Mononuclear cell (primary cell): ENCODE data around the gene CDH5. TPM values are rescaled to one million over a fixed set of nuclear protein-coding genes. Genes with fewer than 3 reads are reported as not detected.

Experiments
- H3K27me3 ChIP-seq: 2 replicates; pipeline ENCODE4 v1.6.0; 2011; ENCODE audit warnings: low read length, control low read depth; ENCODE audit not compliant: insufficient read depth
- H3K4me1 ChIP-seq: 2 replicates; pipeline ENCODE4 v1.5.1; 2011; ENCODE audit warnings: mild to moderate bottlenecking, low read length, control low read depth; ENCODE audit not compliant: insufficient read depth
- H3K4me3 ChIP-seq: 2 replicates; pipeline ENCODE4 v1.5.1; 2011; ENCODE audit warnings: mild to moderate bottlenecking, low read length, moderate library complexity
- H3K9me3 ChIP-seq: 2 replicates; pipeline ENCODE4 v1.5.1; 2011; ENCODE audit warnings: low read depth, mild to moderate bottlenecking, control low read depth, low read length
- total RNA-seq: library from RNA; depleted of rRNA; stranded (reverse); fragments of >200 nt; gene quantifications from one replicate; pipeline ENCODE4 v1.2.3, GENCODE V29; 2012

CDH5 gene
- total RNA-seq, 1 donor, result 0.42 TPM

DNA sequence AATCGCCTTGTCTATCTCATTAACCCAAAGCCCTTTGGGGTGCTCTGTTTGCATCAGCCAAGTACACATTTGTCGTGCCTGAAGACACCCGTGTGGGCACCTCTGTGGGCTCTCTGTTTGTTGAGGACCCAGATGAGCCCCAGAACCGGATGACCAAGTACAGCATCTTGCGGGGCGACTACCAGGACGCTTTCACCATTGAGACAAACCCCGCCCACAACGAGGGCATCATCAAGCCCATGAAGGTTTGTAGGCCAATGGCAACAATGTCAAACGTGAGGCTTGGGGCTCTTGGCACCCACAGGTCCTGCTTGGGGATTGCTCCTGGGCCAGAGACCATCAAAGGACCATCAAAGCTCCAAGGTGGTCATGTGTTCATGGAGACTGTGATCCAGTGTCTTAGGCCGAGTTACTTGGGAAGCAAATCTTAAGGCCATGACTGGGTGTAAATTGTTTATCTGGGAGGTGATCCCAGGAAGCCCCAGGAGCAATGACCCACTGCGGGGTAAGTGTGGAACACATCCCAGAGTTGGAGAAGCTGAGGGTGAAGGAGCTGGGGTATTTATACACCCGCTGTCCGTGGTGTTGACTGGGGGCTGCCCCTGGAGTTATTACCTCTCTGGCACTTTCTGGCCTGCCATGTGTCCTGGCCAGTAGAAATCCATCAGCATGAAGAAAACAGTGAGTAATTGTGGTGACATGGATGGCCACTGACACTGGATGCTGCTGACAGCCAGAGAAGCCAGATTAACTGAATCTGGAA is 24.0 kb downstream of the CDH5 start:
- H3K9me3 ChIP-seq, result no peaks in the 10 kb centered on the region
- no peaks in the 10 kb centered on the region for H3K27me3 ChIP-seq
- H3K4me1 ChIP-seq, result no peaks in the 10 kb centered on the region
- no peak overlapping the region for H3K4me3 ChIP-seq

DNA sequence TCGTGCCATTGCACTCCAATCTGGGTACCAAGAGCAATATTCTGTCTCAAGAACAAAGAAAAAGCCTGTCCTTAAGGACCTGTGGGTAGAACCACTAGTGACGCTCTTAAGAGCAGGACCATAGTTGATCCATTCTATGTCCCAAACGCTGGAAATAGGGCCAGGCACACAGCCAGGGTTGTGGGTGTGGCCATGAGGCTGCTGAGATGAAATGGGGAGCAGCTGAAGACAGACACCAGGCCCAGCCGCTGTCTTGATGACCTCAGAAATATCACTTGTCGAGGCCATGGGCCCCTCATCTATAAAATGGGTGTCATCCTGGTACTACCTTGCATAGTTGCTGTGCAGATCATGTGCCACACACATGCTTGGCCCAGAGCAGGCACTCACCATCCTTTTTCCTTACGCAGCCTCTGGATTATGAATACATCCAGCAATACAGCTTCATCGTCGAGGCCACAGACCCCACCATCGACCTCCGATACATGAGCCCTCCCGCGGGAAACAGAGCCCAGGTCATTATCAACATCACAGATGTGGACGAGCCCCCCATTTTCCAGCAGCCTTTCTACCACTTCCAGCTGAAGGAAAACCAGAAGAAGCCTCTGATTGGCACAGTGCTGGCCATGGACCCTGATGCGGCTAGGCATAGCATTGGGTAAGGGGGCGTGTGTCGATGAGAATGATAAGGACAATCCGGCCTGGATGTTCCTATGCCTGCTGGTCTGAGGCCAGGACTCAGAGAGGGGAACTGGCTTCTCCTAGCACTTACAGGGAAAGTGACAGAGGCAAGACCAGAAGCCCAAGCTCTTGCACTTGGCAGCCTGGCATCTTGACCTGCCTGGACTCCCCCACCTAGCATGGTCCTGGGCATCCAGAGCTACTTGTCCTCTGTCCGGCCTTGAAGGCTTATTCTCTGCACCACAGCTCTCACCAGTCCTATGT is 25.5 kb downstream of the CDH5 start:
- no peak overlapping the region for H3K4me3 ChIP-seq
- no peaks in the 10 kb centered on the region for H3K4me1 ChIP-seq
- peaks cover 5% of the 10 kb centered on the region for H3K27me3 ChIP-seq
- no peaks in the 10 kb centered on the region for H3K9me3 ChIP-seq

DNA sequence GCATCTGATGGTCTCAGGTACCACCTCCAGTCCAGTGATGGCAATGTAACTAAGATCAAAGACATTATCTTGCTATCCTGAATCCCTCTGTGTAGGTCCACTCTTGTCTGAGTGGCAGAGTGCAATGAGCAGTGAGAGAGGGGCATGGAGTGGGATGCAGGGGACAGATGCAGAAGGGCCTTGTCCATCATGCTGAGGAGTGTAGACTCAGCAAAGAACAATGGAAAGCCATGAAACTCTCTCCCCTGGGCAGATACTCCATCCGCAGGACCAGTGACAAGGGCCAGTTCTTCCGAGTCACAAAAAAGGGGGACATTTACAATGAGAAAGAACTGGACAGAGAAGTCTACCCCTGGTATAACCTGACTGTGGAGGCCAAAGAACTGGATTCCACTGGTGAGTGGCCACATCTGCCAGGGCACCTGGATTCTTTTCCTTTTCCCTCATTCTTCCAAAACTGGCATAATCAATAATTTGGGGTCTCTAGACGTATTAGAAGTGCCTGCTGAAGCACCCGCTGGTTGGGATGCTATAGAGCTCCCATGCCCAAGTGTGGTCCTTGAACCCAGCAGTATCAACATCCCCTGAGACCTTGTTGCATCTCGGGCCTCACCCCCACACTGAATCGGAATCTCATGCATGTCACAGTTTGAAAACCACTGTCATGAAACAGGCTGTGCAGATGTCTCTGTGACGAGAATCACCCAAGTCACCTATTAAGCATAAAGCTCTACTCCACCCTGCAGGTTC is 29.5 kb downstream of the CDH5 start:
- H3K9me3 ChIP-seq, result no peaks in the 10 kb centered on the region
- H3K27me3 ChIP-seq, result peaks cover 5% of the 10 kb centered on the region
- H3K4me1 ChIP-seq, result no peaks in the 10 kb centered on the region
- no peak overlapping the region for H3K4me3 ChIP-seq

DNA sequence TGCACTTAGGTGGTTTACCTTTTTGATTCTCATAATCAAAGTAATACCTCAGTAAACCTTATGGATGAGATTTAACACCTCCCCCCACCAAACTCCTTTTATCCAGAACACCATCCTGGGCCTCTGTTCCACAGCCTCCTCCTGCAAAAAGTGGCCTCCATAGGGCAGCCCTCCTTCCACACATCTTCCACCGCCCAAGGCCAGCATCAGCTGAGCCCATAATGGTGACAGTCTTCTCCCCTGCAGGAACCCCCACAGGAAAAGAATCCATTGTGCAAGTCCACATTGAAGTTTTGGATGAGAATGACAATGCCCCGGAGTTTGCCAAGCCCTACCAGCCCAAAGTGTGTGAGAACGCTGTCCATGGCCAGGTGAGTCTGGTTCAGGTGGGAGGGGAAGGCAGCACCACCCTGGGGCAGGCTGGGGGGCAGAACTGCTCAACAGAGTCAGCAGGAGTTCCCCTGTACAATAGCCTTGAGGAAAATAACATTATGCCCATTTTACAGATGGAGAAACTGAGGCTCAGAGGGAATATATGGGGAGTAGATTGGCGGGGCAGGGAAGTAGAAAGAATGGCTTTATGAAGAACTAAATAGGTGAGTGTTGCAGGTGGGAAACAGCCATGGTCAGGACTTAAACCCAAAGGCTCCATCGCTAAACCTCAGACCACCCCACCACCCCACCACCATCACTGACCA is 31.4 kb downstream of the CDH5 start:
- Histone ChIP-seq H3K9me3 (no peaks in the 10 kb centered on the region), H3K4me1 (no peaks in the 10 kb centered on the region), H3K4me3 (no peak overlapping the region), H3K27me3 (peaks cover 5% of the 10 kb centered on the region)

DNA sequence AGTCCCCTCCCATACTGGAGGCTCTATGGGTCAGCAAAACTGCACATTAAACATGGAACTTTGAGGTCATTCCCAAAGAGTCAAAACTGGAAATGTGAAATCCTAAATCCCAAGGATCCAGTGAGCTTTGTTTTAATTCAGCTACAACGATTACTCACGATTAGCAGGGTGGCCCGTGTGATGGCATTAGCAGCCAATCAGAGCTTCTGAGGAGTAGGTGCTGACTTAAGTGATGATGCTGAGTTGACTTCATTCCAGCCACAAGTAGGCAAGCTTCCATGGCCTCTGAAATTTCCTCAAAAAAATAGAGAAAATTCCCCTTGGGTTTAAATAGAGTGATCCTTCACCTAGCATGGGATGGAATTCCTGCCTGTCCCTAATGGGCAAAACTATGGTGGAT is 32.5 kb downstream of the CDH5 start:
- Histone ChIP-seq H3K27me3 (peaks cover 5% of the 10 kb centered on the region), H3K9me3 (no peaks in the 10 kb centered on the region), H3K4me1 (no peaks in the 10 kb centered on the region), H3K4me3 (no peak overlapping the region)

DNA sequence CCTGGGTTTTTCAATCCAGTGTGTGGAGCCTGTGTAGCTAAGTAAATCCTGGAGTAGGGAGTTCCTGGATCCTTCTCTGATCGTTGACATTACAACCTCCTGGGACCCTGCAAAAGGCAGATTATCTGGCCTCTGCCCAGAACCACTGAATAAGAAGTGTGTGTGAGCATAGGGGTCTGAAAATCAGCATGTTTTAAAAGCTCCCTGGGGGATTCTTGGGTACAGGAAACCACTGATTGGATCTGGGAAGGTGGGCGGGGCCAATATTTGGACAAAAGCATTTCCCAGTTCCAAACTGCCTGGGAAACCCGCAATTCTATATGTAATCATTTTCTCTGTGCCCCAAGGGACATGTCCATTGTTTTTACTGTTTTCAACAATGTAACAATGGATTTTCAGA is 33.4 kb downstream of the CDH5 start:
- H3K27me3 ChIP-seq, result peaks cover 5% of the 10 kb centered on the region
- H3K4me3 ChIP-seq, result no peak overlapping the region
- no peaks in the 10 kb centered on the region for H3K4me1 ChIP-seq
- H3K9me3 ChIP-seq, result no peaks in the 10 kb centered on the region

DNA sequence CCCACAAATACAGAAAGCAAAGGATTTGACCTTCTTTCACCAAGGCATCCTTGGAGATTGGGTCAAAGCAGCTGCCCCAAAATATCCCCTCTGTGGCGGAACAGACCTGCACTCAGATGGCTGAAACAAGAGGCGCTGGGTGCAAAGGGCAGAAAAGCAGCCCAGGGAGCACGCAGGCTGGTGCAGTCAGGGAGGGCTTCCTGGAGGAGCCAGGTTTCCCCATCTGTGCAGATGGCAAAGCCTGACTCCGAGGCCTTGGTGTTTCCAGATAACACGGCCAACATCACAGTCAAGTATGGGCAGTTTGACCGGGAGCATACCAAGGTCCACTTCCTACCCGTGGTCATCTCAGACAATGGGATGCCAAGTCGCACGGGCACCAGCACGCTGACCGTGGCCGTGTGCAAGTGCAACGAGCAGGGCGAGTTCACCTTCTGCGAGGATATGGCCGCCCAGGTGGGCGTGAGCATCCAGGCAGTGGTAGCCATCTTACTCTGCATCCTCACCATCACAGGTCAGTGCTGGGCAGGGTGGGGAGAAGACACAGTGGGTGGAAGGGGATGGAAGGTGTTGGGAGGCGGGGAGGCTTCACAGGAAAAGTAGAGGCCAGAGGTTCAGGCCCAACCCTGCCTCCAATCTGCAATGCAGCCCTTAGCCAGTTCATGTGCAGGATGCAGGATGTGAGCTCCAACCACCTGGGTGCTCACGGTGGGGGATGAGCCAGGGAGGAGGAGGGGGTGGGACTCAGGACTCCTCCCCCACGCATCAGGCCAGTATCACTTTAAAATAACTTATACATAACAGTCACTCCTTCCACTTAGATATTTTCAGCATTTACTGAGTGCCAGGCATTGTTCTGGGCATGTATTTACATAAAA is 34.3 kb downstream of the CDH5 start:
- Histone ChIP-seq H3K9me3 (no peaks in the 10 kb centered on the region), H3K4me3 (no peak overlapping the region), H3K27me3 (peaks cover 7% of the 10 kb centered on the region), H3K4me1 (no peaks in the 10 kb centered on the region)

DNA sequence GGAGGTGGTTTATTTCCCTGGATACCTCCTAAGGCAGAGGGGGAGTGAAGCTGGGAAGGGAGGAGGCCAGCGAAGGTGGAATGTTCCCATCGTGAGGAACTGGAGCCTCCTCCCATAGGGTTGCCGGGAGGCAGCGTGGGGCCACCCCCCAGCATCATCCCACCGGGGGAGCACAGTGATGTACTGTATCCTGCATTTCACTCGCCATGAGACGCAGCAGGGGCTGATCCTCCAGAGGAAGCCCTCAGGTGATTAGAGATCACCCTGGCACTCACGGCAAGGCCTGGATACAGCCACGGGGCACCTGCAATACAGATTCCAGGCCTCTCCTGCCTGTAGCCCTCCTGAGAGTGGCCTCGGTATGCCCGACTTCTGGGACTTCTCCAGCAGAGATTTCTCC is 35.1 kb downstream of the CDH5 start:
- Histone ChIP-seq H3K4me3 (no peak overlapping the region), H3K9me3 (no peaks in the 10 kb centered on the region), H3K27me3 (peaks cover 6% of the 10 kb centered on the region), H3K4me1 (peaks cover 2% of the 10 kb centered on the region)

DNA sequence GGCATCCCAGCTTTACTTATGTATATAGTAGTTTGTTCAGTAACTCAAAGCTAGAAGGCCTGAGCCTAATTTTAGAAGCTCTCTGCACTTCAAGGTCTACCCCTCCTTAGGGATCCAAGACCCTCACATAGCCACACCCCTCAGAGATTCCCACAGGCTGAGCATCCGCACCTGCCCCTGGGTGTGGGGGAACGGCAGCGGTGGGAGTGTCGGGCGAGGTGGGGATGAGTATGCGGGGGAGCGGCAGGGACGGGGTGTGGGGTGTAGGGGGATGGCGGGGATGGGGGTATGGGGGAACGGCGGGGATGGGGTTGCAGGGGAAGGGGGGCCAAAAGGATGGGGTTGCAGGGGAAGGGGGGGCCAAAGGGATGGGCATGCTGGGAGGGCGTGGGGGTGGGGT is 35.7 kb downstream of the CDH5 start:
- Histone ChIP-seq H3K27me3 (peaks cover 6% of the 10 kb centered on the region), H3K4me3 (no peak overlapping the region), H3K4me1 (peaks cover 7% of the 10 kb centered on the region), H3K9me3 (no peaks in the 10 kb centered on the region)

DNA sequence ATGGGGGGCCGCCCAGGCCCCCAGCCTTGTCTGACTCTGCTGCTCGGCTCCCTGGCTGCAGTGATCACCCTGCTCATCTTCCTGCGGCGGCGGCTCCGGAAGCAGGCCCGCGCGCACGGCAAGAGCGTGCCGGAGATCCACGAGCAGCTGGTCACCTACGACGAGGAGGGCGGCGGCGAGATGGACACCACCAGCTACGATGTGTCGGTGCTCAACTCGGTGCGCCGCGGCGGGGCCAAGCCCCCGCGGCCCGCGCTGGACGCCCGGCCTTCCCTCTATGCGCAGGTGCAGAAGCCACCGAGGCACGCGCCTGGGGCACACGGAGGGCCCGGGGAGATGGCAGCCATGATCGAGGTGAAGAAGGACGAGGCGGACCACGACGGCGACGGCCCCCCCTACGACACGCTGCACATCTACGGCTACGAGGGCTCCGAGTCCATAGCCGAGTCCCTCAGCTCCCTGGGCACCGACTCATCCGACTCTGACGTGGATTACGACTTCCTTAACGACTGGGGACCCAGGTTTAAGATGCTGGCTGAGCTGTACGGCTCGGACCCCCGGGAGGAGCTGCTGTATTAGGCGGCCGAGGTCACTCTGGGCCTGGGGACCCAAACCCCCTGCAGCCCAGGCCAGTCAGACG is 36.2 kb downstream of the CDH5 start:
- Histone ChIP-seq H3K4me1 (peaks cover 8% of the 10 kb centered on the region), H3K9me3 (no peaks in the 10 kb centered on the region), H3K4me3 (no peak overlapping the region), H3K27me3 (peaks cover 6% of the 10 kb centered on the region)

DNA sequence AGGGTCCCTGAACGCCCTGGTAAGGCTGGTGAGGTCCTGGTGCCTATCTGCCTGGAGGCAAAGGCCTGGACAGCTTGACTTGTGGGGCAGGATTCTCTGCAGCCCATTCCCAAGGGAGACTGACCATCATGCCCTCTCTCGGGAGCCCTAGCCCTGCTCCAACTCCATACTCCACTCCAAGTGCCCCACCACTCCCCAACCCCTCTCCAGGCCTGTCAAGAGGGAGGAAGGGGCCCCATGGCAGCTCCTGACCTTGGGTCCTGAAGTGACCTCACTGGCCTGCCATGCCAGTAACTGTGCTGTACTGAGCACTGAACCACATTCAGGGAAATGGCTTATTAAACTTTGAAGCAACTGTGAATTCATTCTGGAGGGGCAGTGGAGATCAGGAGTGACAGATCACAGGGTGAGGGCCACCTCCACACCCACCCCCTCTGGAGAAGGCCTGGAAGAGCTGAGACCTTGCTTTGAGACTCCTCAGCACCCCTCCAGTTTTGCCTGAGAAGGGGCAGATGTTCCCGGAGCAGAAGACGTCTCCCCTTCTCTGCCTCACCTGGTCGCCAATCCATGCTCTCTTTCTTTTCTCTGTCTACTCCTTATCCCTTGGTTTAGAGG is 37.1 kb downstream of the CDH5 start:
- peaks cover 16% of the 10 kb centered on the region for H3K4me1 ChIP-seq
- H3K4me3 ChIP-seq, result no peak overlapping the region
- H3K27me3 ChIP-seq, result peaks cover 6% of the 10 kb centered on the region
- no peaks in the 10 kb centered on the region for H3K9me3 ChIP-seq

DNA sequence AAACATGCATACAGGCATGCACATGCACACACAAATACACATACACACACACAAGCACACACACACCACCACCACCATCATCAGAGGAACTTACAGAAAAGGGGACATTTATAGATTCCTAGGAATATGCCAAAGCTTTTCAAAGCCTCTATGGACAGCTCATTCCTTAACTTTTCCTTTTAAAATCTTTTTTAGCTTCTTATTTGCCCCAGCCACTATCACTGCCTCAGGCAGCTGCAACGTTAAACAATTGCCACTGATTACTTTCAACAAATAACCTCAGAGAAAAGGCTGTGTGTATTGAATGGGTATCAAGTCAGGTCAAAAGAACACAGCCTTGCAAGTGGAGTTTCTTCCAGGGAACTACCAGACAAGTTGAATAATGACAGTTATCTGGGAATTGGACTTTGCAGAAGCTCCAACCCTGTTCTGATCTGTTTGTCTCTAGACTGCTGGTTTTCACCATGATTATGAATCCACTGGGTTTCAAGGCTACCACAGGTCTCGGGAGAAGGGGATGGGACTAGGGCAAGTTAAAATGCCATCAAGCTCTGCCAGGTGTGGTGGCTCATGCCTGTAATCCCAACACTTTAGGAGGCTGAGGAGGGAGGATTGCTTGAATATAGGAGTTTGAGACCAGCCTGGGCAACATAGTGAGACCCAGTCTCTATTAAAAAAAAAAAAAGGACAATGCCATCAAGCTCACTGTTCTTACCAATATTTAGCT is 38.7 kb downstream of the CDH5 start:
- Histone ChIP-seq H3K4me3 (no peak overlapping the region), H3K4me1 (peaks cover 18% of the 10 kb centered on the region), H3K27me3 (peaks cover 6% of the 10 kb centered on the region), H3K9me3 (no peaks in the 10 kb centered on the region)
